NT2/D1 (cell line): ENCODE measurements around the gene CRYBG2.

ENCODE experiments used
- YY1 ChIP-seq: IDR thresholded peaks from 2 replicates; pipeline ENCODE4 v1.6.1; 2011; ENCODE audit not compliant: insufficient read length, insufficient read depth
- ZNF274 ChIP-seq: IDR thresholded peaks from 2 replicates; pipeline ENCODE4 v1.6.1; 2011; ENCODE audit warnings: mild to moderate bottlenecking, low read depth, low read length

DNA sequence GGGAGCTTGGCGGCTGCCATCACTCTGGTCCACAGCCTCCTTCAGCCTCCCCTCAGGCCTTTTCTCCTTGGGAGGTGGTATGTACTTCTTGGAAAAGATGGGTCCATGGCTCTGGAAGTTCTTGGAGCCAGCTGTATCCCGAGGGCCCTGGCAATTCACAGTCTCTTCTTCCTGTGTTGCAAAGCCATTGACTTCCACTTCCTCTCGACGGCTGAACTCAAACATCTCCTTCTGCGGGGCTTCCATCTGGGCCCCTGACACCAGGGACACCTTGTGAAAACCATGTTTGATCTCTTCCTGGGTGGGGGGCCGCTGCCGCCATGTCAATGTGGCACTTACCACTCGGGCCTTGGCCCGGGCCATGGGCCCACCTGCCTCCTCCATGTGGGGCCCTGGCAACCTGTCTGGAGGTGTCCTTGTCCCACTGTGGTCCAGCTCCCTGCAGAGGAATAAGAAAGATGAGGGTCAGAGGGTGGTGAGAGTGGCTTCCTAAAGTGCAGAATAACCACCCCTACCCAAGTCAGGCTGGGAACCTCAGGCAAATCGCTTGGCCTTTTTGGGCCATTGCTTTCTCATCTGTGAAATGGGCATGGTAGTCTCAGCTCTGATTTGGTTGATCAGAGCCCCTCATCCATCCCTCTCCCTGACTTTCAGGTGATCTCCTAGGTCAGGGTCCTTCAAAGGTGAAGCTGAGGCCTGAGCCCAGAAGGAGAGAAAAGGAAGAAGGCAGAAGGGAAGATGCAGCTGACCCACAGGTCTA, 7.5 kb downstream of the CRYBG2 start:
- TF ChIP-seq YY1, result no peak
- TF ChIP-seq ZNF274, result no peak
